GM18502 (cell line): Measurements from ENCODE around the gene MTO1.
"Not testable (repeated sequence)": the region's sequence is repeated elsewhere in the genome, so short reads cannot be mapped to it uniquely, and the experiment has no call there.

ENCODE experiments used
- ATAC-seq: cut with Tn5 transposase; IDR thresholded peaks from one replicate; pipeline ENCODE4 v1.9.1; 2021; ENCODE audit warnings: mild to moderate bottlenecking; ENCODE audit not compliant: unreplicated experiment, poor library complexity

Gene MTO1

GRCh38 chr6:73461537-73462350, at the start of gene MTO1:
TSS of gene MTO1 (plus strand) at chr6:73461737. CDS start at chr6:73461855, 118 bp downstream.
- peak; percentile 96 for ATAC-seq

- ATAC-seq, result no peak
Observed at GRCh38 chr6:73413102-73413501, 48.4 kb upstream of the MTO1 start.

- ATAC-seq, result no peak
Observed at GRCh38 chr6:73418081-73418741, 43.3 kb upstream of the MTO1 start.

DNA sequence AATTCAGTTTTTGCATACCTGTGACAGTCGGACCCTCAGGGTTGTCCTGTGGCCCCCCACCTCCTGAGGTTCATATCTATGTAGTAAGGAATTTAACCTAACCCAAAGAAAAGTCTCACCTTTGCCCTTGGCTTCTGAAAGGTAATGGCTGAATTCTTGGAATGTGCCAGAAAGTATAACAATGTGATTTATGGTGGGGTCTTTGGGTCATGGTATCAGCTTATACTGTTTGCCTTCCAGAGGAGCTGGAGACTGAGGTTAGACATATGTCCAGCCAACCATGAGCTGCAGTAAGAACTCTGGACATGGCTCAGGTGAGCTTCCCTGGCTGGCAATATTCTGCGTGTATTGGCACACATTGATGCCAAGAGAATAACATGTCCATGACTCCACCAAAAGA, 40.0 kb upstream of the MTO1 start:
- ATAC-seq, result no peak

GRCh38 chr6:73435236-73435635, 26.3 kb upstream of the MTO1 start:
- no peak for ATAC-seq

GRCh38 chr6:73443555-73443954, 18.0 kb upstream of the MTO1 start:
- ATAC-seq, result no peak

- ATAC-seq, result peak; percentile 55
Observed at GRCh38 chr6:73451223-73452106, 10.1 kb upstream of the MTO1 start.

GRCh38 chr6:73452107-73452461, 9.5 kb upstream of the MTO1 start, which contains the start of gene CGAS:
TSS of gene CGAS (minus strand) at chr6:73452297. CDS start at chr6:73452181, 116 bp downstream.
- peak; percentile 76 for ATAC-seq

- no peak for ATAC-seq
Observed at GRCh38 chr6:73455865-73456629, 5.5 kb upstream of the MTO1 start.

- not testable (repeated sequence) for ATAC-seq
Observed at GRCh38 chr6:73459474-73459873, 2.1 kb upstream of the MTO1 start.

DNA sequence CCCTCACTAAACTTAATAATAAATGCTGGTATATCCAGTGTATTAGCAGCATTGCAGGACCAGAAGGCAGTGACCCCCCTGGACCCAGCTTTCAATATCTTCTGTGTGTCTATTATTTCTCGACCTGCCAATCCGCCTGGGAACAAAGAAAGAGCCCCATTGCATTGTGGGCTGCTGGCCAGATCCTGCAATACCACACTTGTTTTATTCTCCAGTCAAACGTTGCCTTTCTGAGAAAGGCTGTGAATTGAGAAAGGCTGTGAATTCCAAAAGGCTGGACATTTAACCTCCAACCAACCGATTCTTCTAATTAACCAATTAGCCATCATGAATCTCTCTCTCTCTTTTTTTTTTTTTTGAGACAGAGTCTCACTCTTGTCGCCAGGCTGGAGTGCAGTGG, 1.5 kb upstream of the MTO1 start:
- no peak for ATAC-seq

DNA sequence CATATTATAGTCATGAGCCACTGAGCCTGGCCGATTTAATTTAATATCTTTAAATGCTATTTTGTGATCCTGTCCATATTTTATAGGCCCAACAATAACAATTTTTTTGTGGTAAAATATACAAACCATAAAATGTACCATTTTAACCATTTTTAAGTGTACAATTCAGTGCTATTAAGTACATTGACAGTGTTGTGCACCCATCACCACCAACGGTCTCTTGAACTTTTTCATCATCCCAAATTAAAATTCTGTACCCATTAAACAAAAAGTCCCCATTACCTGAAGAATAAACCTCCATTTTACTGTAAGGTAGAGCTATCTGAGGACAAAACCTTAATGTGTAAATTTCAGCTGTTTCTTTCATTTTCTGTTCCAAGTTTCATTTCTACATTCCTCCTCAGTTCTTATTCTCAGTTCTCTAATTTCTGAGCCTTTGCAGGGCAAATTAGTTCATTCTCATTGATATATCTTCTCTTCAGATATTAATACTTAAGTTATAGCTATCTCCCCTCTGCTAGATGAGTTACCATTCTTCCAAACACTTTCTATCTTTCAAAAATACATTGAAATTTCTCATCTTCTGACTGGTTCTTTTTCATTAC, 10.3 kb downstream of the MTO1 start:
- ATAC-seq, result peak; percentile 95

DNA sequence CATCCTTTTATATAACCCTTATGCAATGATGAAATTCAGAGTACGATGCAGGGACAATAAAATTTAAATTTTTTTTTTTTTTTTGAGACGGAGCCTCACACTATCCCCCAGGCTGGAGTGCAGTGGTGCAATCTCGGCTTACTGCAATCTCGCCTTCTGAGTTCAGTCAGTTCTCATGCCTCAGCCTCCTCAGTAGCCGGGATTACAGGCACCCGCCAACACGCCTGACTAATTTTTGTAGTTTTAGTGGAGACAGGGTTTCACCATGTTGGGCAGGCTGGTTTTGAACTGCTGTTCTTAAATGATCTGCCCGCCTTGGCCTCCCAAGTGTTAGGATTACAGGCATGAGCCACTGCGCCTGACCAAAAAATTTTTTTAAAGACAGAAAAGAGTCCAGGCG, 15.2 kb downstream of the MTO1 start:
- ATAC-seq, result no peak

GRCh38 chr6:73477407-73477806, 15.9 kb downstream of the MTO1 start:
- no peak for ATAC-seq

- no peak for ATAC-seq
Observed at GRCh38 chr6:73481969-73482368, 20.4 kb downstream of the MTO1 start.

DNA sequence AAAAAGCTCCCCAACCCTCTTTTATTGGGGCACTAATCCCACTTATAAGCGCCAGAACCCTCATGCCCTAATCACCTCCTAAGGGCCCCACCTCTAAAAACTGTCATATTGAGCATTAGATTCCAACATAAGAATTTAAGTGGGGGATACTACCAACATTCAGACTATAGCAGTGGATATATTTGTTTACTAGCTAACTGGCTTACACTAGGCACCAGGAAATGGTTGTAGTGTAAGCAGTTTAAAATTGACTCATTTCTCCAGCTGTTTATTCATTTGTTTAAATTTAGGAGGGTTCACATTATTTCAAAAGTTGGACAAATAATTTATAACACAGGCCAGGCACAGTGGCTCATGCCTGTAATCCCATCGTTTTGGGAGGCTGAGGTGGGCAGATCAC, 22.9 kb downstream of the MTO1 start:
- no peak for ATAC-seq

DNA sequence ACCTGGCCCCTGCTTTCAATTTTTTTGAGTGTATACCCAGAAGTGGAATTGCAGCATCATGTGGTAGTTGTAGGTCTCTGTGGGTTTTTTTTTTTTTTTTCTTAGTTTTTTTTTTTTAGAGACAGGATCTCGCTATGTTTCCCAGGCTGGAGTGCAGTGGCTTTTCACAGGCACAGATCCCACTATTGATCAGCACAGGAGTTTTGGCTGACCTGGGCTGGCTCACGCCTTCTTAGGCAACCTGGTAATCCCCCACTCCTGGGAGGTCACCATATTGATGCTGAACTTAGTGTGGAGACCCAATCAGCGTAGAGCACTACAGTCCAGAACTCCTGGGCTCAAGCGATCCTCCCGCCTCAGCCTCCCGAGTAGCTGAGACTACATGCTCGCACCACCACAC, 25.9 kb downstream of the MTO1 start:
- no peak for ATAC-seq

DNA sequence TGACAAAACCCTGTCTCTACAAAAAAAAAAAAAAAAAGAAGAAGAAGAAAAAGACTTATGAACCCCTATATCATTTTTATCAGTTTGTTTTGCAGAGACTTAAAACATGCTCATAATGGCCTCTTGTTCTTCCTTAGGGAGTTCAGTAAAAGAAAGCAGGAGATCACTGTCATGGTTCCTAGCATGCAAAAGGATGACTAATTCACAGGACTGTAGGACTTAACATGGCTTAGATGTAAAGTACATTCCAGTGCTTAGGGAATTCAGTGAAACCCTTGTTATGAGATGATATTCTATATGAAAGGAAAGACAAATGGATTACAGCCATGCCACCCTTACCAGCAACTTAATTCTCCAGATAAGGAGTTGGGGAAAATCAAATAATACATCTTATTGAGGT, 29.8 kb downstream of the MTO1 start:
- ATAC-seq, result no peak

- no peak for ATAC-seq
Observed at GRCh38 chr6:73497915-73498314, 36.4 kb downstream of the MTO1 start.
